Colonic mucosa (tissue), 4 donors: ENCODE measurements around the gene PCDHGB6. TPM values are rescaled to one million over a fixed set of nuclear protein-coding genes. Genes with fewer than 3 reads are reported as not detected.
"Not testable (repeated sequence)": the region's sequence is repeated elsewhere in the genome, so short reads cannot be mapped to it uniquely, and the experiment has no call there.

Experiments used
- DNase-seq: peaks from one replicate; pipeline ENCODE4 v3.0.0-alpha.2; 2020
- H3K27ac ChIP-seq: fragments of 200-600 bp; one replicate; pipeline ENCODE4 v1.8.0; 2021
- H3K27me3 ChIP-seq: fragments of 200-600 bp; one replicate; pipeline ENCODE4 v1.8.0; 2021
- H3K36me3 ChIP-seq: fragments of 200-600 bp; one replicate; pipeline ENCODE4 v1.8.0; 2021
- H3K4me1 ChIP-seq: fragments of 200-600 bp; one replicate; pipeline ENCODE4 v1.8.0; 2021; ENCODE audit warnings: mild to moderate bottlenecking
- H3K4me3 ChIP-seq: fragments of 200-600 bp; one replicate; pipeline ENCODE4 v1.8.0; 2021
- H3K9ac ChIP-seq, 2 donors: one replicate each; pipeline ENCODE4 v1.7.0; 2013; ENCODE audit warnings: control low read depth in 2 of 2, low read depth in 2 of 2, low read length in 2 of 2
- H3K9me3 ChIP-seq: fragments of 200-600 bp; one replicate; pipeline ENCODE4 v1.8.0; 2021
- CTCF ChIP-seq: fragments of 200-600 bp; IDR thresholded peaks from one replicate; pipeline ENCODE4 v1.8.0; 2022; ENCODE audit warnings: antibody characterized with exemption, mild to moderate bottlenecking
- intact Hi-C: fragments of 100-400 bp; cut with DNase I; formaldehyde crosslinking; loops from one replicate; pipeline ENCODE4 v1.14.1; 2022
- total RNA-seq, 2 donors: library from RNA; stranded (reverse); fragmentation: NEBNext Ultra II Directional in 1 of 2; extraction: Animal tissue kit (Norgen Biotek cat#: 25700) in 1 of 2; gene quantifications; one replicate each; pipeline ENCODE4 v1.2.1, GENCODE V29; 2021
- donor health status: healthy.
- donor health status: DM: no; HTN: no; CAD: no.
- donor health status: DM: no; HTN: no; CAD: no.

PCDHGB6 gene
- total RNA-seq, 2 donors from 2014 or later, result 1.0 to 1.8 TPM

GRCh38 chr5:141388661-141389060 is 19.2 kb upstream of the PCDHGB6 start:
- H3K27me3 ChIP-seq, result no peaks in the 10 kb centered on the region
- no peaks in the 10 kb centered on the region for H3K4me1 ChIP-seq
- H3K36me3 ChIP-seq, result no peaks in the 10 kb centered on the region
- no peak overlapping the region for H3K9ac ChIP-seq
- no peak for TF ChIP-seq CTCF
- intact Hi-C loops, result no loop called here
- no peak for DNase-seq
- H3K9me3 ChIP-seq, result peaks cover 3% of the 10 kb centered on the region
- no peak overlapping the region for H3K27ac ChIP-seq
- no peak overlapping the region for H3K4me3 ChIP-seq

GRCh38 chr5:141389153-141390042 is 18.4 kb upstream of the PCDHGB6 start:
- intact Hi-C loops, result no loop called here
- no peaks in the 10 kb centered on the region for H3K36me3 ChIP-seq
- no peak for DNase-seq
- no peak overlapping the region for H3K4me3 ChIP-seq
- H3K9ac ChIP-seq, result no peak overlapping the region
- peaks cover 3% of the 10 kb centered on the region for H3K9me3 ChIP-seq
- H3K27ac ChIP-seq, result no peak overlapping the region
- TF ChIP-seq CTCF, result no peak
- no peaks in the 10 kb centered on the region for H3K27me3 ChIP-seq
- H3K4me1 ChIP-seq, result no peaks in the 10 kb centered on the region

- no peaks in the 10 kb centered on the region for H3K9me3 ChIP-seq
- no peak for TF ChIP-seq CTCF
- intact Hi-C loops, result no loop called here
- H3K36me3 ChIP-seq, result no peaks in the 10 kb centered on the region
- H3K4me1 ChIP-seq, result no peaks in the 10 kb centered on the region
- DNase-seq, result no peak
- no peak within 1 kb of the TSS for H3K4me3 ChIP-seq
- no peak within 1 kb of the TSS for H3K9ac ChIP-seq
- H3K27me3 ChIP-seq, result no peaks in the 10 kb centered on the region
- no peak within 1 kb of the TSS for H3K27ac ChIP-seq
Measured at GRCh38 chr5:141392429-141393198, 15.2 kb upstream of the PCDHGB6 start, which contains the start of gene PCDHGA8. TSS of gene PCDHGA8 (plus strand) at chr5:141392633. CDS start at chr5:141392814, 181 bp downstream.

- intact Hi-C loops, result no loop called here
- TF ChIP-seq CTCF, result no peak
- no peak for DNase-seq
- Histone ChIP-seq H3K9me3 (no peaks in the 10 kb centered on the region), H3K9ac (no peak overlapping the region), H3K4me1 (no peaks in the 10 kb centered on the region), H3K4me3 (no peak overlapping the region), H3K36me3 (no peaks in the 10 kb centered on the region), H3K27ac (no peak overlapping the region), H3K27me3 (no peaks in the 10 kb centered on the region)
Measured at GRCh38 chr5:141393267-141393666, 14.6 kb upstream of the PCDHGB6 start.

DNA sequence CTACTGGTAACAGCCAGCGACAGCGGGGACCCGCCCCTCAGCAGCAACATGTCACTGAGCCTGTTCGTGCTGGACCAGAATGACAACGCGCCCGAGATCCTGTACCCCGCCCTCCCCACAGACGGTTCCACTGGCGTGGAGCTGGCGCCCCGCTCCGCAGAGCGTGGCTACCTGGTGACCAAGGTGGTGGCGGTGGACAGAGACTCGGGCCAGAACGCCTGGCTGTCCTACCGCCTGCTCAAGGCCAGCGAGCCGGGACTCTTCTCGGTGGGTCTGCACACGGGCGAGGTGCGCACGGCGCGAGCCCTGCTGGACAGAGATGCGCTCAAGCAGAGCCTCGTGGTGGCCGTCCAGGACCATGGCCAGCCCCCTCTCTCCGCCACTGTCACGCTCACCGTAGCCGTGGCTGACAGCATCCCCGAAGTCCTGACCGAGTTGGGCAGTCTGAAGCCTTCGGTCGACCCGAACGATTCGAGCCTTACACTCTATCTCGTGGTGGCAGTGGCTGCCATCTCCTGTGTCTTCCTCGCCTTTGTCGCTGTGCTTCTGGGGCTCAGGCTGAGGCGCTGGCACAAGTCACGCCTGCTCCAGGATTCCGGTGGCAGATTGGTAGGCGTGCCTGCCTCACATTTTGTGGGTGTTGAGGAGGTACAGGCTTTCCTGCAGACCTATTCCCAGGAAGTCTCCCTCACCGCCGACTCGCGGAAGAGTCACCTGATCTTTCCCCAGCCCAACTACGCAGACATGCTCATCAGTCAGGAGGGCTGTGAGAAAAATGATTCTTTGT is 13.2 kb upstream of the PCDHGB6 start:
- intact Hi-C loops, DNase-seq, H3K27me3 ChIP-seq, H3K9me3 ChIP-seq, H3K4me3 ChIP-seq, H3K9ac ChIP-seq, H3K4me1 ChIP-seq, H3K27ac ChIP-seq, H3K36me3 ChIP-seq: not testable (repeated sequence)
